Effector memory CD4-positive, alpha-beta T cell (primary cell): ENCODE measurements around the gene HSBP1.
A peak's percentile ranks its signal among the peaks of the same experiment; 100 is the strongest.

Experiments used
- DNase-seq, 3 donors: peaks; one replicate each; pipeline ENCODE4 v3.0.0-alpha.2; 2020
- H3K27ac ChIP-seq: 2 replicates; pipeline ENCODE4 v1.7.0; 2013; ENCODE audit warnings: mild to moderate bottlenecking, low read length, moderate library complexity; ENCODE audit not compliant: insufficient read depth, poor library complexity, severe bottlenecking
- H3K27me3 ChIP-seq: replicated peaks from 2 replicates; pipeline ENCODE4 v1.7.0; 2013; ENCODE audit warnings: mild to moderate bottlenecking, low read length; ENCODE audit not compliant: insufficient read depth, control insufficient read depth, poor library complexity, severe bottlenecking
- H3K36me3 ChIP-seq: 2 replicates; pipeline ENCODE4 v1.7.0; 2013; ENCODE audit warnings: mild to moderate bottlenecking, low read length, moderate library complexity; ENCODE audit not compliant: control insufficient read depth, insufficient read depth
- H3K4me1 ChIP-seq: 2 replicates; pipeline ENCODE4 v1.7.0; 2013; ENCODE audit warnings: low read length, mild to moderate bottlenecking; ENCODE audit not compliant: control insufficient read depth, insufficient read depth, poor library complexity, severe bottlenecking
- H3K4me3 ChIP-seq: 2 replicates; pipeline ENCODE4 v1.7.0; 2013; ENCODE audit warnings: low read length, low read depth, mild to moderate bottlenecking; ENCODE audit not compliant: insufficient read depth, poor library complexity, severe bottlenecking
- H3K9me3 ChIP-seq: 2 replicates; pipeline ENCODE4 v1.7.0; 2013; ENCODE audit warnings: mild to moderate bottlenecking, low read length, moderate library complexity; ENCODE audit not compliant: control insufficient read depth

The HSBP1 gene

GRCh38 chr16:83814659-83814985, 6.8 kb downstream of the HSBP1 start:
- no peak for DNase-seq
- Histone ChIP-seq H3K27me3 (no peaks in the 10 kb centered on the region), H3K36me3 (peaks cover 13% of the 10 kb centered on the region), H3K4me3 (no peak overlapping the region), H3K4me1 (no peaks in the 10 kb centered on the region), H3K27ac (no peak overlapping the region), H3K9me3 (no peaks in the 10 kb centered on the region)

- Histone ChIP-seq H3K27me3 (no peaks in the 10 kb centered on the region), H3K27ac (no peak overlapping the region), H3K4me3 (no peak overlapping the region), H3K4me1 (no peaks in the 10 kb centered on the region), H3K9me3 (no peaks in the 10 kb centered on the region), H3K36me3 (peaks cover 10% of the 10 kb centered on the region)
- no peak for DNase-seq
Measured at GRCh38 chr16:83817022-83817421, 9.2 kb downstream of the HSBP1 start.

GRCh38 chr16:83818276-83818675, 10.5 kb downstream of the HSBP1 start:
- Histone ChIP-seq H3K9me3 (no peaks in the 10 kb centered on the region), H3K4me3 (no peak overlapping the region), H3K27me3 (no peaks in the 10 kb centered on the region), H3K36me3 (no peaks in the 10 kb centered on the region), H3K27ac (no peak overlapping the region), H3K4me1 (no peaks in the 10 kb centered on the region)
- no peak for DNase-seq

GRCh38 chr16:83819361-83819760, 11.6 kb downstream of the HSBP1 start:
- Histone ChIP-seq H3K9me3 (no peaks in the 10 kb centered on the region), H3K27ac (no peak overlapping the region), H3K27me3 (no peaks in the 10 kb centered on the region), H3K4me1 (no peaks in the 10 kb centered on the region), H3K36me3 (no peaks in the 10 kb centered on the region), H3K4me3 (no peak overlapping the region)
- no peak for DNase-seq

- Histone ChIP-seq H3K9me3 (no peaks in the 10 kb centered on the region), H3K4me1 (no peaks in the 10 kb centered on the region), H3K27ac (no peak overlapping the region), H3K36me3 (no peaks in the 10 kb centered on the region), H3K27me3 (no peaks in the 10 kb centered on the region), H3K4me3 (no peak overlapping the region)
- DNase-seq, result peak; percentile 37 to 56 (median 47)
Measured at GRCh38 chr16:83826146-83826913, 18.6 kb downstream of the HSBP1 start.

- Histone ChIP-seq H3K4me3 (no peak overlapping the region), H3K36me3 (no peaks in the 10 kb centered on the region), H3K9me3 (no peaks in the 10 kb centered on the region)
Measured at GRCh38 chr16:83830091-83830768, 22.5 kb downstream of the HSBP1 start.

GRCh38 chr16:83830769-83831455, 23.1 kb downstream of the HSBP1 start:
- H3K27me3 ChIP-seq, result no peaks in the 10 kb centered on the region
- no peaks in the 10 kb centered on the region for H3K36me3 ChIP-seq
- no peak for DNase-seq
- H3K4me3 ChIP-seq, result no peak overlapping the region
- no peaks in the 10 kb centered on the region for H3K9me3 ChIP-seq
- no peaks in the 10 kb centered on the region for H3K4me1 ChIP-seq
- no peak overlapping the region for H3K27ac ChIP-seq

More at GRCh38 chr16:83830091-83830768, 22.5 kb downstream of the HSBP1 start:
- DNase-seq, result no peak
- Histone ChIP-seq H3K27me3 (no peaks in the 10 kb centered on the region), H3K27ac (no peak overlapping the region), H3K4me1 (no peaks in the 10 kb centered on the region)

- Histone ChIP-seq H3K4me3 (no peak overlapping the region), H3K9me3 (no peaks in the 10 kb centered on the region), H3K36me3 (no peaks in the 10 kb centered on the region), H3K27me3 (no peaks in the 10 kb centered on the region), H3K27ac (no peak overlapping the region), H3K4me1 (peaks cover 4% of the 10 kb centered on the region)
- DNase-seq, result no peak
Measured at GRCh38 chr16:83831456-83831987, 23.7 kb downstream of the HSBP1 start.

- no peak for DNase-seq
- H3K27me3 ChIP-seq, result no peaks in the 10 kb centered on the region
- H3K4me1 ChIP-seq, result peaks cover 4% of the 10 kb centered on the region
- H3K4me3 ChIP-seq, result no peak overlapping the region
- no peak overlapping the region for H3K27ac ChIP-seq
- no peaks in the 10 kb centered on the region for H3K36me3 ChIP-seq
- H3K9me3 ChIP-seq, result no peaks in the 10 kb centered on the region
Measured at GRCh38 chr16:83833921-83834320, 26.1 kb downstream of the HSBP1 start.
